ENCODE data around the gene DPP4.
A peak's percentile ranks its signal among the peaks of the same experiment; 100 is the strongest.

Gene DPP4

DNA sequence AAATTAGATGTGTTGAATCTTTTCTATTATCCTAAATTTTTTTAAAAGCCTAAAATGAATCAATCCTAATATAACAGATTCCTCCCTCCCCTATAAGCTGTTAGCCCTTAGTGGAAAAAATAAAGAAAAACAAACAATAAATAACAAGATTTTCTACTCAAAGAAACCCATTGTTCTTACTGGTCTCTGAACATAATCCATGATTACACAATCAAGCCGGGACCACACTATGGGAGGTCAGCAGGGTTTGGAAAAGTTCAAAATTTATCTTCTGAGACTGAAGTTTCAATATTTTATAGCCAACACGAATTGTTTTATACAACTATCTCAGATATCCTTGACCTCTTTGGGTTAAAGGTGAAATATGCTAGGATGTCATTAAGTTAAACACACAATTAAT is 57.9 kb downstream of the DPP4 start:
- DNase-seq, result no peak

DNA sequence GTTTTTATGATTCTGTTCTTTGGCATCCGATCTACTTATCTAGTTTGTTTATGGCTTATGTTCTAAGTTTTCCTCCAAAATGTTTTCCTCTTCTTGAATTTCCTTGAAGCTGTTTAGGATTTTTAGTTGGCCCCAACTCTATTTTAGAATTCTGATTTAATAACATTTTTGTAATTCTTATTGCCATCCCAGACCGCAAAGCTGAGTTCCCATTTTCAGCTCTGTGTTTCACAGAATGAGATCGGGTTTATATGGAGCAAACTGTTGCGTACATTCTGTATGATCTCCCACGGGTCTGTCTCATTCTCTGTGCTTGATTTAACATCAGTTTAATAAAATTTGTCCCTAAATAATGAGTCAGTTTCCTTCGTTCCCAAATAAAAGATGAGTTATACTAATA is 59.3 kb downstream of the DPP4 start:
- no peak for DNase-seq

DNA sequence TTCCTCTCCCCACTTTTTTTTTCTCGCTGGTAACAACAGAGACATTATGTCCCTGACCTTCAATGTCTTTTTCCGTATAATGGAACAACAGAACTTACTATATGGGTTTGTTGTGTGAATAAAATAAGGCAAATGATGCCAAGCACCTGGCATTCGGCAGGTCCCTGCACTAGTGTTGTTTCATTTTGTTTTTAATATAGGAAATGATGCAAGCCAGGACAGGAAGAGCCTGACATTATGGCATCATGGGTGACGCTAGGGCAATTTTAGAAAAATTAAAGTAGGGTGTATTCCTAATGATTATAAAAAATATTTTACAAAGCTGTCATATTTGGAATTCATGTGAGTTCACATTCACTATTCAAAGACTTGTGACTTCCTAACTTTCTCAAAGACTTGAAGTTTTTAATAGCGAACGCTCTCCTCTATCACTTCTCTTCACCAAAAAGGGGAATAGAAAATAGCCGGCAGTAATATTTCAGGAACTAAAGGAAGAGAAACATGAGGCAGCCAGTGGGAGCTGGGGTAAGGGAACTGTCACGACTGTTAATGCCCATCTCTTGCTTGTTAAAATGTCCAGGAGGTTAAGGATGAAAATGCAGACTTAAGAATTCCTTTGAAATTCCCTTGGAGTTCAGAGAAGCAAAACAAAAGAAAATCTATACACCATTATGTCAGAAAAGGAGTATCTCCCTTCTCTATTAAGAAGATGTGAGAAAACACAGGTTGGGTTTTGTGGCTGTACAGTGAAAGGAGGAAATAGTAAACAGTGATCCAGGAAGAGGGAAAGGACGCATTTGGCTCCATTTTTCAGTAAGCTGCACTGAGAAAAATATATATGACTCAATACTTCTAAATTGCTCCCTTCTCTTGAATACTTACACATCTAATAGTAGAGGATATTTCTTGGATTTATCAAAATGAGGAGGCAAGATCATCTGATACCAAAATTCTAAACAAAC is 60.2 kb downstream of the DPP4 start:
- DNase-seq, result no peak

DNA sequence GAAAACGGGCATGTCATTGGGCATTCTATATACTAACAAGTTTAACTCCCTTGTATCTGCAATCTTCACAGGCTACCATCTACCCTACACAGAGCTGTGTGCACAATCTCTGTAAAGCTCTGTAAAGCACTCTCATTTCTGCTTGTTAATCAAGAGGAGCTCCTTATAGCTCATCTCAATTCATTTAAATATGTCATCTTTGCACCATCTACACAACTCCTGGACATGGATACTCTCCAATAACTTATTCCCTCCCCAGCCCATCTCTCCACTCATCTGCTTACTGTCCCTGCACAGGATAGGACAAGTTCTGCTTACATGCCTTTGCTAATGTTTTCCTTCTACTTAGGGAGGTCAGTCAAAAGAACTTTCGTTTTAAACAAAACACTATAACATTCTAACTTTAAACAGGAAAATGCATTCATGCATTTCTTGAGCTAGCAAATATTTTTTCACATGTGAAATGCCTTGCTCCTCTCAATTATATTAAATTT is 61.4 kb downstream of the DPP4 start:
- no peak for DNase-seq

DNA sequence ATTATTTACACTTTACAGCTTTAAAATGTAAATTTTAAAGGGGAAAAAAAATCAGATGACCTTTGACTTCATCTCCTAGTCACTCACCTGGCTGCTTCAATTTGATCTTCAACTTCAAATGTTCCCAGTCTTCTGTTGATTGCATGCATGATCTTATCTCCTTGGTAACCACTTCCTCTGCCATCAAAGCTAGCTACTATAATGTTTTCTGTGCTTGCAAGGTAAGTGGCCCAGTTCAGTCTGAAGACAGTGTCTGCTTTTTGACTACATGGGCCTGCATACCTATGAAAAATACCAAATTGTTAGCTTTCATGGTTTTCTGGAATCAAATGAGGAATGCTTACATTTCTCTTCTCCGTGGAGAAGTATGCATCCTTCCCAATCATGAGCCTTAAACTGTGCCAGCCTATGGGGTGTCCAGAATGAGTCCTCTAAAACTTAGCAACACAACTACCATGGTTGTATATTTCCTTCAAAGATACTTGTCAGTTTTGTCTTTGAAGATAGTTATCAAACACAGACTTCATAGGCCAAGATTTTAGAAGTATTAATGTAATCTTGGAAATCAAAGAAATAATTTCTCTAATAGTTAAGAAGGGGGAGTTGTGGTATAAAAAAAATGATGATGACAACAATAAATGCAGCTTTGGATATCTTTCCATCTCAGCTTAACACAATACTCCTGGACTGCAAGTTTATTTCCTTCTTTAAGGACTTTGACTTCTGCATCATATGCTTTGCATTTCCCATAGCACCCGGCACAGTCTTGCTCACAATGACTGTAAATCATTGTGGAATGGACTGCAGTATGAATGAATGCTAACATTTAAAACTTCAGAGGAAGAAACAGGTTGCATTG is 62.1 kb downstream of the DPP4 start:
- no peak for DNase-seq

DNA sequence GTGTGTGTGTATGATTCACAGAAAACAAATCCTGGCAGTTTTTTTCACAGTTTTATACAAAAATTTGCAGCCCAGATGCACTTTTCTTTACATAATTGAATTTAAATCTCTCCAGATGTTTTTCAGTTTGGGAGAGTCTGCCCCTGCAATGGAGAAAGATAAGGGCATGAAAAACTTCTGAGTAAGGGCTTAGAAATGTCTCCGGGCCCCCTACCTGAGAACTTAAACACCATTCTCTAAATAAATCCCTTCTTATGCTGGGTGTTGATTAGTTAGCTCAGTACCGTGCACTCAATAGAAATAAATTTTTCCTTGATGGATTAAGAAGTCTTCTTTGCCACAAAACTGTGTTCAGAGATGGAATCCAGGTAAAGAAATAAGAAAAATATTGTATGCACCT is 64.5 kb downstream of the DPP4 start:
- DNase-seq, result no peak

DNA sequence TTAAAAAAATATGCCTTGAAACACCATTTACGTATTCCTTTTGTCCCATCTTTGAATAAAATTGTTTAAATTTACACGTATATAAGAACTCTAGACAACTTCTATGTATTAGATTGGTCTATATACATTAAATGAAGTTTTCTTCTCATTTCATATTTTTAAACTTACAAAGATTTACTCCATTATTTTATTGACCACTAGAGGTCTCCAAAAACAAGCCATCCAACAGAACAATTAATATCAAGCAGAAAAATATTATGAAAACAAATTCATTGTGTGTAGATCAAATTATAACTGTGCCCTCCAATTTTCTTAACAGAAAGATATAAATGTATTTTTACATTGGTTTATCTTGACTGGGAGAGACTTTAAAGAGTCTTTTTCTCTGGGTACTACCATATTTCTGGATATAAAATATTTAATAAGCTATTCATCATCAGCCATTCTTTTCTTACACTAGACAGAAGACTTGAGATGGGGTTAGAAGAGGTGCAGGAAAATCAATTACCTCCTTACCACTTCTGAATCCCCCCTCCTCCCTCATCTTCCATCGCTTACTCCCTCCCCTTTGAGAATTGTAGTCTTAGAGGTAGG is 66.5 kb downstream of the DPP4 start:
- DNase-seq, result no peak

DNA sequence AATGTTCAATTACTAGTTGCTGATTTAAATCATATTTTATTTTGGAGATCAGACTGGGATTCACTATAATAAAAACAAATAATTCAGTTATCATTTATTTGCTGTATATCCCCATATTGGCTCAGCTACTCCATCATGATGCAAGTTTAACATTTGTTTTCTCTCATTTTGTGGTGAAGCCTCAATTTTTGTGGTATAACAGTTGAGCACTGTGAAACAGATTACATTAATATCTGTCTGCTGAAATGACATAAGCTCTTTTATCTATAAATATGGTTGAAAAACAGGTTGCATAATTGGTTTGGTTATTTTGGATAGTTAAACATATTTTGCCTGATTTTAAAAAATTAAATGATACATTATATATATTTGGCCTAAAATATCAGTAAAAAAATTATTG is 67.7 kb downstream of the DPP4 start:
- DNase-seq, result no peak

DNA sequence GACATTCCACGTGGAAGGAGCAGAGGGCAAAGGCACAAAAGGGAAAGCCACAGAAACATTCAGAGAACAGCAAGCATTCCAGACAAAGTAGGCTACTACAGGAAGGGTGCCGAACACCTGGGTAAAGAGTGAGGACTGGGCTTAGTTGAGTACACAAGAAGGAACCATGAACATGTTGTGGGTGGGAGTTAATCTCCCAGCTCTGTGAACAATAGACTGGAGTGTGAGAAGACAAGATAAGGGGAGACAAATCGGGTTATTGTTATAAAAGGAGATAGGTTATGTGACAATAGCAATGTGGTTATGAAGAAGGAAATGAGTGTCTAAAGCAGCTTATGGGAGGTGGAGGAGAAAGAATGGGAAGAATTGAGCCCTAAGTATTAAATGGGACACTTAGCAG is 70.0 kb downstream of the DPP4 start:
- DNase-seq, result no peak

DNA sequence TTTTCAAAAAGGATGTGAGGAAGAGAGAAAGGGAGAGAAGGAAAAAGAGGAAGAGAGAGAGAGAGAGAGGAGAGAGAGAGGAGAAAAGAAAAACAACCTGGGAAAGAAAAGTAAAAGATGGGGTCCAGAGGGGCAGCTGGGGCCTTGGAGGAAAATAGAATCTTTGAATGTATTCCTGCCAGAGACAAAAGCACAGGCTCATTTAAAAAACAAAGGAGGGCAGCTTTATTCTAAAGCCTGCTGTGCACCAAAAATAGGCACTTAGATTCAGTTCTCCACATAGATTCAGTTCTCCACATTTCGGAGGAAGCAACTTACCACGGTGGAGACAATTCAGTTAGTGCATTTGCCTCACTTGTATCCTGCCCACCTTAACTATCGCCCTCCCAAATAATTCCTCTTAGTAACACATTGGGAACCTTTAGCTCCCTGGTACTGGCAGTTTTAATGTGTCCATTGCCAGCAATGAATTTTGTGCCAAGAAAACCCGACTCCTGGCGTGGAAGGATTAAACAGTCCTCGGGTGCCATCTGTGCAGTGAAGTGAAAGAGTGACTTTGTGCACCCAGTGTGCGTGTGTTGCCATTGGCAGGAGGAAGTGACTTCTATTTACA is 71.3 kb downstream of the DPP4 start:
- DNase-seq, result no peak

DNA sequence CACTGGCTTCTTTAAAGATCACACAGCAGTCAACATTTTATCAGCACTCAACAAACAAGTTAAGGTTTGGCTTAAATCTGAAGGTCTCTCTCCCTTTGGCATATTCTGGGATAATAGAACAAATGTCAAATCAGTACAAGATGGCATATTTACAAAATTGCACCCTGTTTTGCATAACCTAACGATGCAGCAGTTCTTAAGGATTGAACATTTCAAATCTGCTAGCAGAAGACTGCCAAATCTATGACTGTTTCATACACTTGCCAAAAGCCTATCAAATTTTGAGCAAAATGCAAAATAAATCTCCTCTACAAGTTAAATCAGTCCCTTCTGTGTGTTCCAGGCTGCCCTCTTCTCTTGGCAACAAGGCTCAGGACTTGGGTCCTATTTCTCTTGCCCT is 73.6 kb downstream of the DPP4 start:
- no peak for DNase-seq

DNA sequence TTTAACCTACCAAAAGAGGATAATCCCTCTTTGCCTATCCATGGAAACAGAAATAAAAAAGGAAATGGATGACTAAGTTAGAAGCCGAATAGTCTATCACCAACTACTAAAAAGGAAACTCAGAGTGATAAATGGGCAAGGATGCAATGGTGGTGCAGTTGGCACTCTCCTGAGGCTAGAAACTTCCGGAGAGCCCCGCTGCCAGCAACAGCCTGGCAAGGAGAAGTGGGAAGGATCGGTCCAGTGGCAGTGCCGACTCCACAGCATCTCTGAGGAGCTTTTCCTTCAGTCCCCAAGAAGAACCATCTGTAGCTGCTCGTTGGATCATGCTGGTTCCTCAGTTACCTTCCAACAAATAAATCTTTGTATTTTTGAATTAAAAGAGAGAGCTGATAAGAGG is 74.7 kb downstream of the DPP4 start:
- no peak for DNase-seq

DNA sequence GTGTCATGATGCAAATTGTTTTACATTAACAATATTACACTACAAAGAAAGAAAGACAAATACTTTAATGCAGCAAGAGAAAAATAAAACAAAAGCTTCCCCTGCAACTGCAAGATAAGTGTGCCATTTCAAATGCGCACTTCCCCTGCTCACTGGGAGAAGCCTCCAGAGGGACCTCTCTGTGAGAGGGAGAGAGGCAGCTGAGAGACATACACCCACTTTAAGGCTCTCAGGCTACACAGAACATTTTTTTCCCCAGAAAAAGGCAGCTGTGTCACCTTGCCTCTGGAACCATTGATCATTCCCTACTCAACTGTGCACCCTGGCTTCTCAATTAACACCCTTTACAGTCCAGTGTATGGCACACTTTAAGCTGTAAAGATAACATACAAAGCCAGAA is 75.2 kb downstream of the DPP4 start:
- no peak for DNase-seq

DNA sequence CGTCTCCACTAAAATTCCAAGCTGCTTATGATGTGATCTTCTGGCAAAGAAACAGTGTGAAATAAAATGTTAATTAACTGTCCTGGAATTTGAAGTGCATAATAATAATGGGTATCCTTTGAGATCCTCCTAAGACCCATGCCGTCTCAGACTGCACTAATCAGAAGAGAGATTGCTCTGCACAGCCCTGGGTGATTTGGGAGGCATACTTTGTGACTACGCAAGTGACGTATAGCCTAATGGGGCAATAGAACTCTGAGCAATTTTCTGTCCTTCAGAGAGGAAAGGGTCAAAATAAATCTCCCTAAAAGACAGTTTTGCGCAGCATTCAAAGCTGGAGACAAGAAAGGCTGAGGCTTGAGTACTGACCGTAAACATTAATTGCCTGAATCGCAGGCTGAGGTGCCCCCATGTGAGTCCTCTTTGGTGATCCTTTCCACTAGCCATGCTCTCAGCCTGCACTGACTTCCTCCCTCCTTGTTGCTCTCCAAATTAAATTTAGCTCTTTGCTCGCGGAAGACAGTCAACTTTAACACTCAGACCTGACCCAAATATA is 76.0 kb downstream of the DPP4 start:
- no peak for DNase-seq

DNA sequence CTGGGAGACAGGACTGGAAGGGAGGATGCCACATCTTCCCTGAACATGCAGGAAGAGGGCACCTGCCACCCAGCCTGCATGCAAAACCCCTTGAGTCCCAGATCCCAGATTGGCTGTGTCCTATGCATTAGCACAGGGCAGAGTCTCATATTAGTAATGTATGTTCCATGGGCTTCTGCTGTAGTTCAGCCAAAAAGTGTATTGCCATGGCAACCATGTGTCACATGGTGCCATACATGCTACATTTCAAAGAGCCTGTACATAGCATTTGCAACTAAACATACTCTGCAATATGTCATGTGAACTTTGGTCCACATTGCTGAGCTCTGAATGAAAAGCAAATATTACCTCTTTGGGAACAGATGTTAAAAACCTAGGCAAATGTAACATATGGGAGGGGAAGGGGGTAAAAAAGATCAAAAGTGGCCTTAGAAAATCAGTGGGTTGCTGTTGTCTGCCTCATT is 78.4 kb downstream of the DPP4 start:
- no peak for DNase-seq

DNA sequence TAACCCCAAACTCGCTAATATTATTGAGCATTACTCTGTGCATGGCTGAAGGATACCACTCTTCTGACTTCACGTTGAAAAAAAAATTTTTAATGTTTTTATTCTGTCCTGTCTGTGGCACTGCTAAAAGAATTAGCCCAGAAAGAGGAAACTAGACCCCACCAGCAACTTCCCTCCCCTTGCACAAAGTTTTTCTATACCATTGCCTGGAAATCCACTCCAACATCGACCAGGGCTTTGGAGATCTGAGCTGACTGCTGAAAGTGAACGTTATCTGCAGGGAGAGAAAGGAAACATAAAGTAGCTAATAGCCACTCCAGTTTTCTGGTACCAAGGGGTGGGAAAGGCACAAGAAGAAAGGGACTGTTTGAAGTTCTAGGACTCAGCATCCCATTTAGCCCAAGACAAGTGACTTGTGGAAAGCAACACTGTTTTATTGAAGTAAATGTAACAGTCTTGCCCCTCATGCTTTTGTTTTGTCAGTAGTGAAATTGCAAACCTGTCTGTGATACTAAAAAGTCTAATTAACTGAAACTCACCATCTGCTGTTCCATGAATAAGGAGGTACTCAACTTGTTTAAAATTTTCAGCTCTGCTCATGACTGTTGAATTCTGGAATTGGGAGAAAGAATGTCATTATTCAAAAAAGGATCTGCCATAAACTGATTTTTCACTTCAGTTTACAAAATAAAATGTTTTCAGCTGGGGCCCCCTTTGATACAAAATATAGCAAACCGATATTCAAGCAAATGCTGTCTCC is 79.1 kb downstream of the DPP4 start:
- DNase-seq, result no peak

DNA sequence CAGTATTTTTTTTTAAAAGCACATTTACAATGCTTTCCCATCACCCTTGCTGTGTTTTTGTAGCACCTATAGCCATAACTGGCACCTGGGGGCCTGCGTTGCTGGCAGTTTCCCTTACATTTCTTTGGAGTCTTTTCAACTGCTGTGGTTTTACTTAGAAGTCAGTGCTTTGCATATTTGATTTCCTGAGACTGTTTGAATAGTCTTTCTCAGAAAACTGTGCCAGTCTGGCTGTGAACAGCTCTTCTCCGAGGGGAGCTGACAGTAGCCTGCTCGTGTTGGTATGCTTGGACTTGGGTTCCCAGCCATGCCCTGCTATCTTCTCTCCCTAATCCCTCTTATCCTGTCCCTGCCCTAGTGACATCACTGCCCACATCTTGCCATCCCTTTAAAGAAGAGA is 81.5 kb downstream of the DPP4 start:
- DNase-seq, result no peak

DNA sequence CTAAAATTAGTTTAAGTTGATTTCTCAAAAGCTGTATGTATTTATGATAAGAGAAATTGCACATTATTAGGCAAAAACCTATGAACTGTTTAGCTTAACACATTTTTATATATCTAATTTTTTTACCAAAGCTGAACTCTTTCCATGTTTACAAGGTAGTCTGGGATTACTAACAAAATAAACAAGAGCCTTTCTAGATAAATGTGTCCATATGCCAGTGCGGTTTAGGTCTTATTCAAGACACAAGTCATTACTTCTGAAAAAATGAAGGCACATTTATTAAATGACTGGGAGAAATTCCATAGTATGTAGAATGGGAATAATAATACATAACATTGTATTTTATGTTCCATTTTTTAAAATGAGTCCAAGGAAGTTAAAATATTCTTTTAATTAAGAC is 82.0 kb downstream of the DPP4 start:
- no peak for DNase-seq

DNA sequence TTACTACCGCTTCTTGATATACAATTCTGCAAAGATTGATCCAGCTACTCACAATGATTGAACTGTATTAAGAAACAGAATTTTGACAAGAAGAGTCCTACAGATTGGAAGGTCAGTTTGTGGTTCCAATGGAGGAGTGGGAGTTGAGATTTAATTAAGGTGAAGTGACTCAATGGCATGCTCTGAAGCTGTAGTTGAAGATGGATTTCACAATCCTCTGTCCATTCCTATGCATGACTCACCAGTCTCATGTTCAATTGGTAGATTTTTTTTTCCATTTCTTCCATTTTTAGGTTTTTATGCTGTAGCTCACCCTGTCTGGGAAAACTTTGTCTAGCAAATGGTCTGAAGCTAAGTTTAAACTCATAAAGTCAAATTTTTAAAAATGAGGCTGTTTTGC is 83.3 kb downstream of the DPP4 start:
- peak; percentile 82 for DNase-seq

DNA sequence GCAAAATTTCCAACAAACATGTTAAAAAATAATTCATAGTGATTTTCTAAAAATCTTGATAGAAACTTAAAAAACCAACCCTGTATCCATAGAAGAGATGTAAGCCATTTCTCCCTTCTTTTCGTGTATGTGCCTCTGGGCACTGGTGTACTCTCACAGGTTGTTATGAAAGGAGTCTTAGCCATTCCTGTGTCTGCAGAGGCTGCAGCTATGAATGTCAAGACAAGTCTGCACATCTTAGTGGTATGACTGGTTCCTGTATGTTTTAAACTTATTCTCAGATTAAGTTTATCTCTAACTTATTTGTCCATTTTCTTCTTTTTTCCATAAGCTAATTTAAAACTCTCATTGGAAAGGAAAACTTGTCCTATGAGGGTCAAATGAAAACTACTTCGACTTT is 84.0 kb downstream of the DPP4 start:
- no peak for DNase-seq

DNA sequence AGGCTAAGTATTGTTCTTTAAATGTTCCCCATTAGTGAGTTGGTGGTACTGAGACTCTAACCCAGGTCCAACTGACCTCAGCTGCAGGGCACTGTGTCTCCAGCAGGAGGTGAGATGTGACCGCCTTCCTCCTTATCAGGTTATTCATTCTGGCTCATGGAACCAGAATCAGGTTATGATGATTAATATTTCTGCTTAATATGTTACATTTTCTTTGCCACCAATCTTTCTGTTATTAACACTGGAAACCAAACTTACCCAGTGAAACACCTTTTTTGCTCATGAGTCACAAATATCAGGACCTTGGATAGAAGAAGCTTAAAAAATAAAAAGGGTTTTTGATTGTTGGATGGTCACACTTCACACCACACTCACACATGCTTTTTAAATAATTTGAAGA is 85.4 kb downstream of the DPP4 start:
- DNase-seq, result no peak

DNA sequence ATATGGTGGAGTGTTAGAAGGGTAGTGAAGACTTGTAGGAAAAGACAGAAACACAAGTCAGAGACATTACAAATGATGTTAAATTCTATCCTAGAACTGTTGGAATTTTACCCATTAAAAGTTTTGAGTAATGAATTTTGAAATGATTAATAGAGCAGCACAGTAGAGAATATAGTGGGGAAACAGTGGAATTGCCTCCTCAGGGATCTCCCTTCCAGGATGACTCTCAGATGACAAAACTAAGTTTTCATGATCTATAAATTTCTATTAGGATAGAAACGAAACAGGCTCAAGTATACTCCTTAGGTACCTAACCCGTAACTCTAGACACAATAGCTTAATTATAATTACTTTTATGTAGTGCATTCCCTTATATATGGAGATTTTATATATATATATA is 86.7 kb downstream of the DPP4 start:
- no peak for DNase-seq

Data from fibroblast of skin of scalp (primary cell).